MM.1S (cell line): ENCODE measurements around the gene BCAP31.

Experiments used
- CTCF ChIP-seq: fragments of 300-600 bp; sonication (generic); IDR thresholded peaks from 2 replicates; pipeline ENCODE4 v1.5.1; 2016; ENCODE audit warnings: antibody characterized with exemption, low read length, mixed read lengths
- EZH2 ChIP-seq: fragments of 300-600 bp; sonication (generic); optimal IDR thresholded peaks from 2 replicates; pipeline ENCODE3; 2017; ENCODE audit warnings: low read depth, mild to moderate bottlenecking, antibody characterized with exemption, low read length, mixed read lengths
- EZH2phosphoT487 ChIP-seq: fragments of 300-600 bp; sonication (generic); IDR thresholded peaks from 2 replicates; pipeline ENCODE4 v1.6.1; 2018; ENCODE audit warnings: antibody characterized with exemption, low read length

GRCh38 chrX:153755136-153755535 is 30.9 kb upstream of the BCAP31 start:
- TF ChIP-seq EZH2 (no peak), CTCF (no peak), EZH2phosphoT487 (no peak)
